GM18870 (cell line): Measurements from ENCODE around the gene SPRED1.
"Not testable (repeated sequence)": the region's sequence is repeated elsewhere in the genome, so short reads cannot be mapped to it uniquely, and the experiment has no call there.

Experiments used
- ATAC-seq: cut with Tn5 transposase; IDR thresholded peaks from one replicate; pipeline ENCODE4 v1.9.1; 2021; ENCODE audit warnings: moderate library complexity; ENCODE audit not compliant: unreplicated experiment

SPRED1 gene

DNA sequence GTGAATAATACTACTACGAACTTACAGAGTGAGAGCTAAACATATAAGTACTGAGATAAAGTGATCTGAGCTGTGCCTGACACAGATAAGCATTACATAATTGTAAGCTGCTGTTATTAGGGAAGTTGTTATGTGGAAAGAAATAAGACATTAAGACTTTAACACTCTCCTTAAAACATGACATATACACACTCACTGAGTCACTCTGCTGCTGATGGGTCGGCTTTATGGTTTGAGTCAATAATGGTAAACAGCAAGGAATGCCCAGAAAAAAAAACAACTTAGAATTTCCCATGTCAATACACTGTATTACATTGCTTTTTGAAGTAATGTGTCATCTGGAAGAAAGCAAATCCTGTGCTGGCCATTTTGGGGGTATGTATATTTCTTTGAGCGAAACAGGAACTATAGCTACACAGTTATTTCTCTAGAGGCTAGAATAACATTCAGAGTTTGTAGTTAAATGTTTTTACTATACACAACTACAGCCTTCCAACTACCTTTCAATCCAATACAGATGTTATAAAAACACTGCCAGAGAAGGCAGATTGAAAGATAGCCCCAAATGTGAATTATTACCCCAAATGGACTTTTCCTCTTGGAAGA is 22.8 kb upstream of the SPRED1 start:
- no peak for ATAC-seq

DNA sequence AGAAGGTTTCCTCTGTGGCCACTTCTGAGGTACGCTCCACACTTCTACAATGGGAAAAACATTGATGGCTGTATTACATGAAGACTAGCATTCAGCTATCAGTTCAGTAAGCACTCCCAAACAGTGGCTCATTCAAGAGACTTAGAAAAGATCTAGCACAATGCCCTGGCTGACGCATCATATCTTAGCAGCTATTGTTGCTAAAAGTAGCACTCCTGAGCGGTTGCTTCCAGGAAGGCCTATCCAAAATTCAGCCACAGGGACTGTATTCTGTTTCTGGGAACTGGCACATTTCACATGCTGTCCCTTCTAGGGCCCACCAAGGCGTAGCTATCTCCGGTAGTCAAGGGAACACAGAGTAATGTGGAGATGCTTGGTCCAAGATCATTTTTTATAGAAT is 21.2 kb upstream of the SPRED1 start:
- no peak for ATAC-seq

DNA sequence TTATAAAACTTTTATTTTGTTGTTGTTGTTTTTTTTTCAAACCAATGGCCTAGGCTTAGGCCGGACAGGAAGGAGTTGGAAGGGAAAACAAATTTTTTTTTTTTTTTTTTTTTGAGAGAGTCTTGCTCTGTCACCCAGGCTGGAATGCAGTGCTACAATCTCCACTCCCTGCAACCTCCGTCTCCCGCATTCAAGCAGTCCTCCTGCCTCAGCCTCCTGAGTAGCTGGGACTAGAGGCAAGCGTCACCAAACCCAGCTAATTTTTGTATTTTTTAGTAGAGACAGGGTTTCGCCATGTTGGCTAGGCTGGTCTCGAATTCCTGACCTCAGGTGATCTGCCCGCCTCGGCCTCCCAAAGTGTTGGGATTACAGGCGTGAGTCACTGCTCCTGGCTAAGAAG is 15.6 kb upstream of the SPRED1 start:
- ATAC-seq, result not testable (repeated sequence)

DNA sequence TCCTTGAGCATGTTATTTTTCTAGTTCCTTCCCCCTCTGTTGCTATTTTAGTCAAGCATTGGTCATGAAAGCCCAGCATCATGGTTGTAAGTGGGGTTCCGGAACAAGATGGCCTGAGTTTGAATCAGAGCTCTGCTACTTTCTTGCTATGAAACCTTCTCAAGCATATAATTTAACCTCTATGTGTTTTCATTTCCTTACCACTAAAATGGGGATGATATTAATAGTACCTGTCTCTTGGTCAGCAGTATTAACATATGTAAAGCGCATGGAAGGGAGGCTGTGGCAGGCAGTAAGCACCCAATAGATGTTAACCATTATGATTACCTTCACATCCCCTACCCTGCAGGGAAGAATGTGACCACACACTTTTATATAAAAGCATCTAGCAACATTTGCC is 14.3 kb upstream of the SPRED1 start:
- ATAC-seq, result peak; percentile 64

DNA sequence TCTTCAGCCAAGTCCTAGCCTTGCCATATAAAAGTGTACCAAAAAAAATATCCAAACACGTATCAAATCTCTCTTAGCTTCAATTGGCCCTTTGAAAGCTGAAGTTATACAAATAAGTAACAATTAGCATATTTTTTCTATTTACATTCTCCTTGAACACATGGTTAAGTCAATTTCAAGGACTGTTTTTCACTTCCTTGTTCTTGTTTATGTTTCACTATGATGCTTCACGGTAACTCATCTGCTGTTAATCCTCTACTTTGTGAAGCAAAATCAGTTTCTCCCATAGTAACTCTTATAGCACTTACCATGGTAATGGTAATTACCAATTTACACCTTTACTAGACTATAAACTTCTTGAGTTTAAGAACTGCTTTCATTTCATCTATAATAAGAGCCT is 10.6 kb upstream of the SPRED1 start:
- peak; percentile 92 for ATAC-seq

DNA sequence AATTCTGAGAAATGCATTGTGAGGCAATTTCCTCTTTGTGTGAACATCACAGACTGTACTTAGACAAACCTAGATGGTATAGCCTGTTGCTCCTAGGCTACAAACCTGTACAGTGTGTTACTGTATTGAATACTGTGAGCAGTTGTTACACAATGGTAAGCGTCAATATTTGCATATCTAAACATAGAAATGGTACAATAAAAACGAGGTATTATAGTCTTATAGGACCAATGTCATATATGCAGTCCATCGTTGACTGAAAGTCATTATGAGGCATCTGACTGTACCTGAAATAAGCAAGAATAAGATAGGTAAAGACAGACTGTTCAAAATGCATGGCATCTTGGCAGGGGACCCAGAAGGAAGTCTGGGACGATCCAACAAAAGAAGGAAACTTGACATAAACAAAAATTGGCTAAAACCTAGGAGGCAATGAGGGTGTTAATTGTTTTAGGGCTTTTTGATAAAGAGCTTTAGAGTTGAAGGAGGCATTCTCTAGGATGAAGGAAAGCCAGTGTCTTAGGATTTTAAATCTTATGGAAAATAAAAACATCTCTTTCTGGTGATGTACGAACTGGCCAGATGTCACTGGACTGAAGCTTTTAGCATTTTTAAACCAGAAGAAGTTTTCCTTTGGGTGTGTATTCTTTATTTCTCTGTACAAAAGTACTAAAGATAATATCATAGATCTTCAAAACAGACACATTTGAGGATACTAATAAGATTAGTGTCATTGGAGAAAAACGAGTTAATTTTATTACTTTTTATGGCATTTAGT is 9.2 kb upstream of the SPRED1 start:
- ATAC-seq, result no peak

DNA sequence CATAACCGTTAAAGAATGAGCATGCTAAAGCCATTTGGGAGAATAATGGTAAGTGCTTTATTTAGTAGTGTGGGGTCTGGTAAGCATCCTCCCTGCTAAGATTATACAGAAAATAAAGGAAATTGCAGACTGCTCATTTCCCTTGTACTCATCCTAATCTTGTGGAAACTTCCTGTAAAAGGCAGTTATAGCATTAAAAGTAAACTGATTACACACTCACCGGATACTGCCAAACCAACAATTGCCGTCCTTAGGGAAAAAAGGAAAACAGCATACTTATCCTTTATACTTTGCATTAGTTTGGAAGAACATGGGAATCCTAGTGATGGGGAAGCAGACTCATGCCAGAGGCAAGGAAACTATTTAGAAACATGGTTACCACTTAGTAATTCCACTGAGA is 5.3 kb upstream of the SPRED1 start:
- no peak for ATAC-seq

DNA sequence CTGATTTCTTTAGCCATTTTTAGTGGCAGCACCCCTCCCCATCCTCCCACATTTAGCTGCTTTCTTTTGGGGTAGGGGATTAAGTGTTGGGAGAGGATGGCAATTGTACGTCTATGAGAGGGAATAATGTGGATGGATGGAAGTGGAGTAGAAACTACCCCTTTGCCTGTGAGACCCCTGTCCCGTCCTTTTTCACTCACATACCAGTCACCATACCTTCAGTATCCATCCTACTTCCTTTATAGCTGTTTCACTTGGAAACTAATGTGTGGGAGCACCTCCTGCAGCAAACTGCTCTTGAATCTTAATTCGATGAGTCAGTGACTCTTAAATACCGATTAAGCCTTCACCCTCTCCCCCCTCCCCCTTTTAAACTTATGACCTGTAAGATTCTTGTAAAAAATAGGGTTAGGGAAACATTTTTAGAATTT is 730 bp downstream of the SPRED1 start:
- no peak for ATAC-seq

DNA sequence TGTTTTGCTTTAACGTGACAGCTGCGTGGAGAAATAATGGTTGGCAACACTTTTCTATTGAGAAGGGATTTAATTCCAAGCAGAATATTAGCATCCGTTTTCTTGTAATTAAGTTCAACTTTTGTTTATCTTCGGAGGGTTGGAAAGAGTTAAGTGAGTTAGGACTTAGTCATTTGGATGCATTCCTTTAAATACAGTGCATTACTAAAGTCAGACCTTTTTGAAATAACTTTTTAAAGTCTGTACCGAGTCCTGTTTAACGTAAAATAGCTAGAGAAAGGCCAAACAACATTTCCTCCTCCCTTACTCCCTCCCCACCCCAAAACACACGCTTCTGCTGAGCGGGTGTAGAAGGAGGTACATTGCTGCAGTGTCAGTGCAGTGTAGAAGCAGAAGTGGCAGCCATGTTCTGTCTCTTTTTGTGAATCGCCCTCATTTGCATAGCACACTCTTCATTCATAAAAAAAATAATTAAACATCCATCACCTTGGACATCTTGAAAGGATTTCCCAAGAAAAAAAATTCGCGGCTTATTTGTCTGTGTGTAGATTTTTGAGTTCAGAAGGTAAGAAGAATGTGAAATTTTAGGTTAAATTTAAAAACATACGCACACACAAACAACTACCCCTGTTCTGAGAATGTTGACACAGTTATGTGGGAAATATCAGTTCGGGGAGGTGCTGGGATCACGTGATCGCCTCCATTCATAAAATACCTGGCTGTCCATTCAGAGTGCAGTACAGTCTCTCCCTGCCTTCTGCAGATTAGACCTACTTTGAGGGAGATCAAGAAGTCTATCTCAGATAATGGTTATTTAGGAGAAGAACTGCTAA is 1.6 kb downstream of the SPRED1 start:
- ATAC-seq, result peak; percentile 53

DNA sequence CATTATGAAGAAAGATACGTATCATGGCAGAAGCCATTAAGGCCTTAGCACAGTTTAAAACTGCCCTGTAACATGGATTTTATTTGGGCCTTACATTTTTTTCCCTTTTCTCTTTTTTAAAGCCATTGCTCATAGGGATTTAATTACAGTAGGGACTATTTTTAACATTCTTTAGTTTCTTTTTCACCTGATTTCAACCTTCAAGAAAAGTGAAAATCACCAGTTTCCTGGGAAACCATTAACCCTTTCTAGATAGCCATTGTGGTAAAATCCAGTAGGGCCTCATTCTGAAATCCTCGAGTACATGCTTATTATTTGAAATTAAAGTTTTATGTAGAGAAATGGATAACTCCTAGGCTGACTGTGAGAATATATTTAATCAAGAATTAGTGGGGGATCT is 3.1 kb downstream of the SPRED1 start:
- ATAC-seq, result no peak

DNA sequence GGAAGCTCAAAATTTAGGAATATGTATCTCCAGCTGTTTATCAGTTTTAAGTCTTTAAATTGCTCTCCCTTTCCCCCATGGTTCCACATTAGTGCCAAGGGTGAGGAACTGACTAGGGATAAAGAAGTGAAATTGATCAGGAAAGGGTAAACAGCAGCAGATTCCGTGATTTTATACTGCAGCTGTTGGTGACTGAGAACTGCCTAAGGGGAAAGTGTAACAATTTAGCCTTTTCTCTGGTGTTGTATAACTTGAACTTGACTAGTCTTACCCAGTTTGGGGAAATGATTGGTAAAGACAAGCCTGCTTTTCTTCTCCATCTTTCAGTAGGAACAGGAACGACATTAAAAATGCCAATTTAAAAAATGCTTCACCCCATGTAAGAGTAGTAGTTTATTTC is 5.0 kb downstream of the SPRED1 start:
- ATAC-seq, result no peak

DNA sequence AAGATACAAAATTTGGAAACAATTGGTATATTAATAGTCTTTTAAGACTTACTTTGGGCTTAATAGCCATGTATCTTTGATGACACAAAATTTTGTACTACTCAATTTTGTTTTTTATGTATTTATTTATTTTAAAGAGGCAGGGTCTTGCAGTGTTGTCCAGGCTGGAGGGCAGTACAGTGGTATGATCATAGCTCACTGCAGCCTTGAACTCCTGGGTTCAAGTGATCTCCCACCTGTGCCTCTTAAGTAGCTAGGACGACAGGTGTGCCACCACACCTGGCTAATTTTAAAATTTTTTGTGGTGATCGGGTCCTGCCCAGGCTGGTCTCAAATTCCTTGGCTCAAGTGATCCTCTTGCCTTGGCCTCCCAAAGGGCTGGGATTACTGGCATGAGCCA is 6.5 kb downstream of the SPRED1 start:
- ATAC-seq, result no peak

DNA sequence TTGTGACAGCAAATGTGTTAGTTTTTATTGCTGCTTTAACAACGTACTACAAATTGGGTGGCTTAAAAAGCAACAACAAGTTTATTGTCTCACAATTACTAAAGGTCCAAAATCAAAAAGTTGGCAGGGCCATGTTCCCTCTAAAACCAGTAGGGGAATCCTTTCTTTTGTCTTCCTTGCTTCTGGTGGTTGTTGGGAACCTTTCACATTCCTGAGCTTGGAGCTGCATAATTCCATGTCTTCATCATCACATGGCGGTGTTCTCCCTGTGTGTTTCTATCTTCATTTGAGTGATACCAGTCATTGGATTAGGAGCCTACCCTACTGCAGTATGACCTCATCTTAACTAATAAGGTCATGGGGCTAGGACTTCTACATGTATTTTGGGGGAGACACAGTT is 7.4 kb downstream of the SPRED1 start:
- ATAC-seq, result no peak

DNA sequence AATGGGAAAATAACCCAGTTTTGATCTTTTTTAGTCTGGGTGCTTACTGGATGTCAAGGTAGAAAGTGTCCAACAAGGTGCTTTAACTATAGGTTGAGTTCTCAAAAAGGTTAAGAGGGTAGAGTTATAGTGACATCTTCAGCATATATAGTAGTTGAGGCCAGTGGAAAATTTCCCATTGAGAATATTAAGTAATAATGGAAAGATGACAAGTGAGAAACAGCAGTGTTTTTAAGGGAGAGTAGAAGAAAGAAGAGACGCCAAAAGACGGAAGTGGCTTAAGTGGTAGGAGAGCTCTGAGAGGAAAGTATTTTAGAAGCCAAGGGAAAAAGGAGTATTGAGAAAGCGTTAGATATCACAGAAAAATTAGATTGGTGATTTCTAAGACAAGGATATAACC is 10.6 kb downstream of the SPRED1 start:
- no peak for ATAC-seq

DNA sequence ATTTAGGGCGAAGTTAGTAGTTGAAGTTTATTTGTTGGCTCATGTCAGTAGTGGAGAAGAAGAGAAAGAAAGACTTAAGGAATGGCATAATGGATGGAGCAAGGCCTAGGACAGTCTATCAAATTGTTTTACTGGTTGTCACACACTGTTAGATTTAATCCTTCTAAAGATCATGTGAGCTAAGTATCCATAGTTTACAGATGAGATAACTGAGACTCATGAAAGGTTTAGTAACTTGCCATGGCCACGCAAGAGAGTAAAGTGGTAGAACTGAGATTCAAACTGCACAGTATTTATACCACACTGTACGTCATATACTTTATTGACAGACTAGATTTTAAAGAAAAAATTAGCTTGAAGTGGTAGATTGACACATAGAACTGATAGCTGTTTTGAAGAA is 11.4 kb downstream of the SPRED1 start:
- no peak for ATAC-seq

DNA sequence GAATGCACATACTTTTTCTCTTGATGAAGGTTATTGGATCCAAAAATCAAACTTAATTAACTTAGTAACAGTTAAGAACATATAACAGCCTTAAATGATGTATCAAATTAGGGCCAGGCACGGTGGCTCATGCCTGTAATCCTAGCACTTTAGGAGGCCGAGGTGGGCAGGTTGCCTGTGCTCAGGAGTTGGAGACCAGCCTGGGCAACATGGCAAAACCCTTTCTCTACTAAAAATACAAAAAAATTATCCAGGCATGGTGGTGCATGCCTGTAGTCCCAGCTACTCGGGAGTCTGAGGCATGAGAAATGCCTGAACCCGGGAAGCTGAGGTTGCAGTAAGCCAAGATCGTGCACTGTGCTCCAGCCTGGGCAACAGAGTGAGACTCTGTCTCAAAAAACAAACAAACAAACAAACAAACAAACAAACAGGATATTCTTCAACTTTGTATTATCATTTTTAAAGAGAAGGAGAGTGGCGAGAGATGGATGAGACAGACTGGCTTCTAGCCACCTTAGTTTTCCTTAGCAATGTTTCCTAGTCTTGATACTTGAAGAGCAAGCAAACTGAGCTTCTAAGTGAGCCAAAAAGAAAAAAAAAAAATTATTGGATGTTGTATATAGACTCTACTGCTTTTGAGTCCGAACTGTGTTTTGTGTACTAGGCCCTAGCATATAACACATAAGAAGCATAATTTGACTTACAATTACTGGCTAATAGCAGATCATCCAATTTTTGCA is 13.8 kb downstream of the SPRED1 start:
- ATAC-seq, result no peak

DNA sequence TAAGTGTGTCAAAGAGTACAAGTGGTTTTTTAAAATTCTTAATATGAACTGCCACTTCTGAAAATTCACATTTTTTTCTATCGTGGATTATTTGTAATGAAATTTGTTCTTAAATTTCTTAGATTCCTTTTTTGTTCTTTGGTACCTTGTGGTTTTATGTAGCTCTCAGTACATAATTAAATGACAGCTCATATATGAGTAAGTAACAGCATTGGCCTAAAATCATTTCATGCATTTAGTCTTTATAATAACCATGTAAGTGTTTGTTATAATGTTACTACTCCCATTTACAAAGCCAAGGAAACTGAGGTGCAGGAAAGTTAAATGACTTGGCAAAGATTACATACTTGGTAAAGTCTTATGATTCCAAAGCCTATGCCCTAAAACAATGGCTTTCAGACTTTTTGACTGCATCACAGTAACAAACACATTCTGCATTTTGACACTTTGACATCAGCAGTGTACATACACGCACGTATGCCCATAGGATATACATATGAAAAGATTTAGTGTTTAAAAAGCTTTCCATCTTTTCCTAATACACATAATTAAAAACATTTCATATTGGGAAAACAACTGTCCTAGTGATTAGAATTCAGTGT is 14.9 kb downstream of the SPRED1 start:
- ATAC-seq, result no peak

DNA sequence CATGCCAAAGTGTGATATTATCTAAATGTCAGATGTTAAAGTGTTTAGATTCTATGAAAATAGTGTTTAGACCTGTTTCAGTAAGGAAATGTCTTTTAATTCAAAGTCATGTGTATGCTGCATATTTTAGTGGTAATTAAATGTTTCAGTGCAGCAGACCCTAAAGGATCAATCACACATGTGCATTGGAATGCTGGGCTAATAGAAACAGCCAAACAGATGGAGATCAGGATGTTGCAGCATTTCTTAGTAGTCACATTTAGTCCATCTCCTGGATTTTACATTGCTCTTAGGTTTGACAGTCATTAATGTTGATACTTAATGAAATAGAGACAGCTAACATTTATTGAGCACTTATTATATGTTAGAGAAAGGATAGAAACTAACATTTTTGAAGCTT is 18.5 kb downstream of the SPRED1 start:
- ATAC-seq, result no peak

DNA sequence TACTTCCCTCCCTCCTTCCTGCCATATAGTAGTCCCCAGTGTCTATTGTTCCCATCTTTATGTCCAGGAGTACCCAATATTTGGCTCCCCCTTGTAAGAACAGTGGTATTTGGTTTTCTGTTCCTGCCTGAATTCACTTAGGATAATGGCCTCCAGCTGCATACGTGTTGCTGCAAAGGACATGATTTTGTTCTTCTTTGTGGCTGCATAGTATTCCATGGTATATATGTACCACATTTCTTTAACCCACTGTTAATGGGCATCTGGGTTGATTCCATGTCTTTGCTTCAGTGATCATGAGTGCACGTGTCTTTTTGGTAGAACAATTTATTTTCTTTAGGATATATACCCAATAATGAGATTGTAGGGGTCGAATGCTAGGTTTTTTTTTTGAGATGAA is 19.3 kb downstream of the SPRED1 start:
- no peak for ATAC-seq

DNA sequence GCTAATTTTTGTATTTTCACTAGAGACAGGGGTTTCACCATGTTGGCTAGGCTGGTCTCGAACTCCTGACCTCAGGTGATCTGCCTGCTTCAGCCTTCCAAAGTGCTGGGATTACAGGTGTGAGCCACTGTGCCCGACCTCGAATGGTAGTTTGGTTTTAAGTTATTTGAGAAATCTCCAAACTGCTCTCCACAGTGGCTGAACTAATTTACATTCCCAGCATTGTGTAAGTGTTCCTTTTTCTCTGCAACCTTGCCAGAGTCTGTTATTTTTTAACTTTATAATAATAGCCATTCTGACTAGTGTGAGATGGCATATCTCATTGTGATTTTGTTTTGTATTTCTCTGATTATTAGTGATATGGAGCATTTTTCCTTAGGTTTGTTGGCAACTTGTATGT is 19.8 kb downstream of the SPRED1 start:
- ATAC-seq, result not testable (repeated sequence)

DNA sequence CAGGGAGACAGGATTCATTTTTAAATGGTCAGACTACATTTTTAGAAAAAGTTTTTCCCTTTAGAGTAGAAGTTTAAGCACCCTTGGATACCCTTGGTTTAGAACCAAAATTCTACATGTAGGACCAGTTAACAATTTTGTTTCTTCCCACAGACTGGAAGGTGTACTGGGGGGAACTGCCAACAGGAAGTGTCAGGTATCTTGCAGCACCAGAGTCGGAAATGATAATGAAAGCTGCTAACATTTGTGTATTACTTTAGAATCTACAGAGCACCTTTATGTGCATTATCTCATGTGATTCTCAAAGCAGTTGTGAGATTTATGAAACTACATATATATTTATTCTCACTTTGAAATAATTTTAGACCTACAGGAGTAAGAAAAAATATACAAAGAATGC is 21.5 kb downstream of the SPRED1 start:
- no peak for ATAC-seq
